ENCODE data around the gene SIRPA. TPM values are rescaled to one million over a fixed set of nuclear protein-coding genes. Genes with fewer than 3 reads are reported as not detected.

SIRPA gene
- total and polyA plus RNA-seq, 5 donors from 2014 or later = not detected

DNA sequence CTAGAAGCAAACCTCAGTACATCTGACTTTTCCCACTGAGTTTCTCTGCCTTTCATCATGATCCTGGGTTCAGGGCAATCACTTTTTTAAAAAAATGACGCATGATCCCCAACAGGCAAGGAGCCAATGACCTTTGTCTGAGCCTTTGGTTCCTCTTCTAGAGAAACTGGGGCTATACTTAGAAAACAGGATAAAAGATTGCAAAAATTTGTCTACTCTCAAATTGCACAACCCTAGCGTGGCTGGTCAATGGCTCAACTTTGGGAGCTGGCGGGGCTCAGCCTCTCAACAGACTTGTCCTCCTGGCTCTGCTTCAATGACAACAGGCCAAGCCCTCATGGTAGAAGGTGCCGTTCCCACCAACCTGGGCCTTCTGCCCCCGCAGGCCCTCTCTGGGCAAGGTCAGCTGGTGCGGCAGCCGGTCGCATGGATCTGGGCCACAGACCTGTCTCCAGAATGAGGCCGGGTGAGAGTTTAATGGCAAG, 50.0 kb downstream of the SIRPA start:
- H3K27me3 ChIP-seq (ENCODE audit: control insufficient read depth, insufficient read depth, low read length) = peaks cover 7% of the 10 kb centered on the region
- no peak overlapping the region for H3K4me3 Mint-ChIP-seq
- peaks cover 0 to 2% (median 0%) of the 10 kb centered on the region in 7 donors for H3K9me3 Mint-ChIP-seq
- no peaks in the 10 kb centered on the region for H3K9me3 ChIP-seq (ENCODE audit: control insufficient read depth in 2 of 2, low read length in 2 of 2)
- H3K4me1 Mint-ChIP-seq = no peaks in the 10 kb centered on the region
- H3K4me3 ChIP-seq (ENCODE audit: low read depth, low read length) = no peak overlapping the region
- no peaks in the 10 kb centered on the region for H3K36me3 ChIP-seq (ENCODE audit: control insufficient read depth, insufficient read depth, low read length)
- H3K4me1 ChIP-seq (ENCODE audit: control insufficient read depth, insufficient read depth, low read length, poor library complexity, severe bottlenecking) = no peaks in the 10 kb centered on the region
- peaks cover 47% of the 10 kb centered on the region for H3K27me3 Mint-ChIP-seq
- ATAC-seq (ENCODE audit: low read depth in 2 of 2) = no peak
- H3K36me3 Mint-ChIP-seq = no peaks in the 10 kb centered on the region
- no peak overlapping the region for H3K27ac ChIP-seq (ENCODE audit: insufficient read depth, low read length, poor library complexity, severe bottlenecking)
- no peak overlapping the region for H3K27ac Mint-ChIP-seq
- no peak for DNase-seq

DNA sequence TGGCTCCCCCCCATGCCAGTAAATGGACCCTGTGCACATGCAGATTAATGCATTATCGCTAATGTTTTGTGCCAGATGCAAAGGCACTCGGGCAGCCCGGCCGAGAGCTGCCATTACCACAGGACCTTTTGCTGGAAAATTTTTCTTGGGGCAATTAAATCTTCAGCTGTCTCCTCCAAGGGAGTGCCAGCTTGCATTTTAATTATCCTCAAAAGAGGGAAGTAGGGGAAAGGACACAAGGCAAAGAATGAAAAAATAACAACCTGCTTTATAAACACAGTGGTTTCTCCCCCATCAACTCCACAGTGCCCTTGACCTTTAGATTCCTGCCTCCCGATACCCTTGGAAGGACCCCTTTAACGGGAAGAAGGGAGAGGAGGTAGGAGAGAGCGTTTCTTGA, 50.5 kb downstream of the SIRPA start:
- H3K36me3 Mint-ChIP-seq = no peaks in the 10 kb centered on the region
- no peak overlapping the region for H3K4me3 Mint-ChIP-seq
- Histone ChIP-seq H3K9me3 (ENCODE audit: control insufficient read depth in 2 of 2, low read length in 2 of 2) (no peaks in the 10 kb centered on the region), H3K4me3 (ENCODE audit: low read depth, low read length) (no peak overlapping the region), H3K27me3 (ENCODE audit: control insufficient read depth, insufficient read depth, low read length) (peaks cover 7% of the 10 kb centered on the region), H3K36me3 (ENCODE audit: control insufficient read depth, insufficient read depth, low read length) (no peaks in the 10 kb centered on the region), H3K4me1 (ENCODE audit: control insufficient read depth, insufficient read depth, low read length, poor library complexity, severe bottlenecking) (no peaks in the 10 kb centered on the region), H3K27ac (ENCODE audit: insufficient read depth, low read length, poor library complexity, severe bottlenecking) (no peak overlapping the region)
- H3K9me3 Mint-ChIP-seq = peaks cover 0 to 2% (median 0%) of the 10 kb centered on the region in 7 donors
- DNase-seq (no peak), ATAC-seq (ENCODE audit: low read depth in 2 of 2) (no peak)
- no peak overlapping the region for H3K27ac Mint-ChIP-seq
- peaks cover 47% of the 10 kb centered on the region for H3K27me3 Mint-ChIP-seq
- no peaks in the 10 kb centered on the region for H3K4me1 Mint-ChIP-seq

DNA sequence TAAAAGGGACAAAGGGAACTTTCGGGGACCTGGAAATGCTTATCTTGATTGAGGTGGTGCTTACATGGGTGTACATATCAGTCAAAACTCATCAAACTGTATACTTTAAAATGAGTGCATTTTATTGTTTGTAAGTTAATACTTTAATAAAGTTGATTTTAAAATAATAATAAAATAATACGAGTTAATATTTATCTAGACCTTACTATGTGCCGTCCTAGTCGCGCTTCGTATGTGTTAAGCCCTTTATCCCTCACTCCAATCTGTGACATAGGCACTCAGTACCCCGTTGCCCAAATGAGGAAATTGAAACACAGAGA, 51.2 kb downstream of the SIRPA start:
- Histone ChIP-seq H3K36me3 (ENCODE audit: control insufficient read depth, insufficient read depth, low read length) (no peaks in the 10 kb centered on the region), H3K9me3 (ENCODE audit: control insufficient read depth in 2 of 2, low read length in 2 of 2) (no peaks in the 10 kb centered on the region), H3K27ac (ENCODE audit: insufficient read depth, low read length, poor library complexity, severe bottlenecking) (no peak overlapping the region), H3K4me3 (ENCODE audit: low read depth, low read length) (no peak overlapping the region), H3K4me1 (ENCODE audit: control insufficient read depth, insufficient read depth, low read length, poor library complexity, severe bottlenecking) (no peaks in the 10 kb centered on the region), H3K27me3 (ENCODE audit: control insufficient read depth, insufficient read depth, low read length) (peaks cover 7% of the 10 kb centered on the region)
- H3K36me3 Mint-ChIP-seq = no peaks in the 10 kb centered on the region
- no peak overlapping the region for H3K4me3 Mint-ChIP-seq
- no peaks in the 10 kb centered on the region for H3K4me1 Mint-ChIP-seq
- DNase-seq (no peak), ATAC-seq (ENCODE audit: low read depth in 2 of 2) (no peak)
- H3K27me3 Mint-ChIP-seq = peaks cover 47% of the 10 kb centered on the region
- peaks cover 0 to 2% (median 0%) of the 10 kb centered on the region in 7 donors for H3K9me3 Mint-ChIP-seq
- no peak overlapping the region for H3K27ac Mint-ChIP-seq

DNA sequence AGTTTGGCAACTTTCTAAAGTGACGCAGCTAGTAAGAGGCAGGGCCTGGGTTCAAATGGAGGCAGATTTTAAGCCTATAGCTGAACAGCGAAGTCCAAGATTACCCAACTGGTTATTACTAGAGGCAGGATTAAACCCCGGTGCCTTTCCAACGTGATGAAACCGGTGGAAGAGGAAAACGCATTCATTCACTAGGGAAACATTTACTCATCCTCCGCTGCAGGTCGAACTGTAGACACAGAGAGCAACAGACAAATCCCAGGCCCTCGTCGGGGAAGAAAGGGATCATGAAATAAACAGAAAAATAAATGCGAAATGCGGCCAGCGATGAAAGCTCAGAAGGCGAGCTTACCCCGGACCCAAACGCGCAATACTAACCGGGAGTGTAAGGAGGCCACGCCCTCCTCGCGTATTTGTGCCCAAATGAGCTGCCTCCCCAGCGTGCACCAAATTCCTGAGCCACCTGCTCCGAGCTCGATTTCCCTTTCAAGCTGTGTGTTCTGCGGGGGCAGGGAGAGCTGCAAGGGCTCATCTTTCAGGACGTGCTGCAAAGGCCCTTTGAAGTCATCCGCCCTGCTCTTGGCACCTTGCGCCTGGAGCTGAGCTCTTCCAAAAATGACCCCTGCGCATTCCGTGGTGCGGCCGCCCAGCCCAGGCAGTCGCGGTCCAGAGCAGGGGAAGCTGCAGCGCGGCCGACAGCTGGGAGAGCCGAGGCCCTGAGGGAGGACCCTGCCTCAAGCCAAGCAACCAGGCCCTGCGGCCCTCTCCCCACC, 51.7 kb downstream of the SIRPA start:
- Histone ChIP-seq H3K4me3 (ENCODE audit: low read depth, low read length) (no peak overlapping the region), H3K36me3 (ENCODE audit: control insufficient read depth, insufficient read depth, low read length) (no peaks in the 10 kb centered on the region), H3K4me1 (ENCODE audit: control insufficient read depth, insufficient read depth, low read length, poor library complexity, severe bottlenecking) (no peaks in the 10 kb centered on the region), H3K27me3 (ENCODE audit: control insufficient read depth, insufficient read depth, low read length) (peaks cover 7% of the 10 kb centered on the region), H3K27ac (ENCODE audit: insufficient read depth, low read length, poor library complexity, severe bottlenecking) (no peak overlapping the region), H3K9me3 (ENCODE audit: control insufficient read depth in 2 of 2, low read length in 2 of 2) (no peaks in the 10 kb centered on the region)
- Mint-ChIP-seq H3K9me3 (peaks cover 0 to 2% (median 0%) of the 10 kb centered on the region in 7 donors), H3K4me1 (no peaks in the 10 kb centered on the region), H3K27ac (no peak overlapping the region), H3K4me3 (no peak overlapping the region), H3K27me3 (peaks cover 51% of the 10 kb centered on the region), H3K36me3 (no peaks in the 10 kb centered on the region)
- ATAC-seq (ENCODE audit: low read depth in 2 of 2) (no peak), DNase-seq (no peak)

DNA sequence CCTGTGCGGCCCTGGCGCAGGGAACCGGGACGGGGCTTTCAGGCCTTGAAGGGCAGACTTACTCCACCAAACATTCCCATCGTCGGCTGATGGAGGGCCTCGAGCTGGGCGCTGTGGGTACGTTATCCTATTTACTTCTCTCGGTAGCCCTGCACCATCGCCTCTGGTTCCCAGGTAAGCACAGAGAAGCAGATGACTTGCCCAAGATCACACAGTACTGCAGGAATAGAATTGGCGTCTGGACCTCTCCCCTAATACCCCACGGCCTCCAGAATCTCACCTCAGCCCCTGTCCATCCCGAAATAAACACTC, 52.3 kb downstream of the SIRPA start:
- Mint-ChIP-seq H3K27me3 (peaks cover 53% of the 10 kb centered on the region), H3K9me3 (peaks cover 0 to 2% (median 0%) of the 10 kb centered on the region in 7 donors), H3K27ac (no peak overlapping the region), H3K4me1 (no peaks in the 10 kb centered on the region), H3K4me3 (no peak overlapping the region), H3K36me3 (no peaks in the 10 kb centered on the region)
- H3K4me3 ChIP-seq (ENCODE audit: low read depth, low read length) = no peak overlapping the region
- H3K4me1 ChIP-seq (ENCODE audit: control insufficient read depth, insufficient read depth, low read length, poor library complexity, severe bottlenecking) = no peaks in the 10 kb centered on the region
- peaks cover 7% of the 10 kb centered on the region for H3K27me3 ChIP-seq (ENCODE audit: control insufficient read depth, insufficient read depth, low read length)
- DNase-seq (no peak), ATAC-seq (ENCODE audit: low read depth in 2 of 2) (no peak)
- H3K27ac ChIP-seq (ENCODE audit: insufficient read depth, low read length, poor library complexity, severe bottlenecking) = no peak overlapping the region
- no peaks in the 10 kb centered on the region for H3K9me3 ChIP-seq (ENCODE audit: control insufficient read depth in 2 of 2, low read length in 2 of 2)
- no peaks in the 10 kb centered on the region for H3K36me3 ChIP-seq (ENCODE audit: control insufficient read depth, insufficient read depth, low read length)

DNA sequence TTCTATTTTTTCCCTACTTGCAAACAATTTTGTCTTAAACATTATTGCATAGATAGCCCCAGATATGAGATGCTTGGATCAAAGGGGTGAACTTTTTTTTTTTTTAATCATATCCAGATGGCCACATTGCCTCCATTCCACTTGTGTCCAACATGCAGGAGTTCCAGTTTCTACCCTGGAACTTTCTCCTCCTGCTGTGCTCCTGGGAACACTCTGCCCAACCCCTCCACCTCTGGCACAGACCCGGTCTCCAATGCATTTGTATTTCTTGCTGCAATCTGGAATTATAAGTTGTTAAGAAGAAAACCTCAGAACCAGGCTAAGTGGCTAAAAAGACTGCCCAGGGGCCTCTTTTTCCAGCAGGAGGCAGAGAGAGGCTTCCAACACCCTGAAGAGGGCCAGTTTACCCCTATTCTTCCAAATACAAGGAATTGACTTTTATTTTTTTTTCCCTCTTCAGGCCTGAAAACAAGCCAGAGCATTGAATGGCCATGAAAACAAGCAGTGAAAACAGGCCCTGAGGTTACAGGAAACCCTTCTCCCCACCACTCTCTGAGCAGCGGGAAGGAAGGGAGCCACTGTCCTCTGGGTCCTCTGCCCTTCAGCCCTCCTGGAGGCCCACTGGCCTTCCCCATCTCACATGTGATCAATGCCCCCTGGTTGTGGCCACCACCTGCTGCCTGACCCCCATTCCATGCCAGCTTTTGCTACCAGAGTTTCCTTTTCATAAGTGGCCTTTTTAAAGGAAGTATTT, 54.3 kb downstream of the SIRPA start:
- Histone ChIP-seq H3K27ac (ENCODE audit: insufficient read depth, low read length, poor library complexity, severe bottlenecking) (no peak overlapping the region), H3K36me3 (ENCODE audit: control insufficient read depth, insufficient read depth, low read length) (no peaks in the 10 kb centered on the region), H3K4me3 (ENCODE audit: low read depth, low read length) (no peak overlapping the region), H3K4me1 (ENCODE audit: control insufficient read depth, insufficient read depth, low read length, poor library complexity, severe bottlenecking) (no peaks in the 10 kb centered on the region), H3K9me3 (ENCODE audit: control insufficient read depth in 2 of 2, low read length in 2 of 2) (no peaks in the 10 kb centered on the region), H3K27me3 (ENCODE audit: control insufficient read depth, insufficient read depth, low read length) (peaks cover 7% of the 10 kb centered on the region)
- Mint-ChIP-seq H3K27ac (no peak overlapping the region), H3K27me3 (peaks cover 37% of the 10 kb centered on the region), H3K4me1 (no peaks in the 10 kb centered on the region), H3K9me3 (peaks cover 0 to 2% (median 0%) of the 10 kb centered on the region in 7 donors), H3K36me3 (no peaks in the 10 kb centered on the region), H3K4me3 (no peak overlapping the region)
- ATAC-seq (ENCODE audit: low read depth in 2 of 2) (no peak), DNase-seq (no peak)

DNA sequence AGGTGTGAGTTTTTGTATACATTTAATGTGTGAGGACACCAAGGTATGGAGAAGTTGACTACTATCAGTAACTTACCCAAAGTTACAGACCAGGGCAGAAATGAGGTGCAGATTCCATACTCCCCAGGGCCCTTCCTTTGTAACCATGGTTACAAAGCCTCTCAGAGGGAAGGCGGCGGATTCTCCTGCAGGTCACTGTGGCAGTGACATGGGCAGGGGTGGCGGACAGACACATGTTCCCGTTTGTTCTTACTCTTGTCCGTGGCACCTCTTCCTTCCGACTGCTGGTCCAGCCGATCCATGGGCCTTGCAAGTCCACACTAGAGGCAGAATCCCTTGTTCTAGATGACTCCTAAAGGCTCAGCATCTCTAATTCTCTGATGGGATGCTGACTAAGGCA, 55.6 kb downstream of the SIRPA start:
- no peaks in the 10 kb centered on the region for H3K9me3 ChIP-seq (ENCODE audit: control insufficient read depth in 2 of 2, low read length in 2 of 2)
- no peak overlapping the region for H3K27ac Mint-ChIP-seq
- peaks cover 0 to 2% (median 0%) of the 10 kb centered on the region in 7 donors for H3K9me3 Mint-ChIP-seq
- H3K27me3 Mint-ChIP-seq = peaks cover 28% of the 10 kb centered on the region
- no peak overlapping the region for H3K27ac ChIP-seq (ENCODE audit: insufficient read depth, low read length, poor library complexity, severe bottlenecking)
- ATAC-seq (ENCODE audit: low read depth in 2 of 2) (no peak), DNase-seq (no peak)
- no peak overlapping the region for H3K4me3 Mint-ChIP-seq
- H3K4me1 ChIP-seq (ENCODE audit: control insufficient read depth, insufficient read depth, low read length, poor library complexity, severe bottlenecking) = no peaks in the 10 kb centered on the region
- H3K4me3 ChIP-seq (ENCODE audit: low read depth, low read length) = no peak overlapping the region
- no peaks in the 10 kb centered on the region for H3K36me3 Mint-ChIP-seq
- H3K27me3 ChIP-seq (ENCODE audit: control insufficient read depth, insufficient read depth, low read length) = peaks cover 4% of the 10 kb centered on the region
- no peaks in the 10 kb centered on the region for H3K4me1 Mint-ChIP-seq
- no peaks in the 10 kb centered on the region for H3K36me3 ChIP-seq (ENCODE audit: control insufficient read depth, insufficient read depth, low read length)

All from CD4-positive, CD25-positive, alpha-beta regulatory T cell (primary cell).